DOHH2 (cell line): ENCODE results near the gene COX17.

Source experiments
- EZH2phosphoT487 ChIP-seq: fragments of 200-600 bp; sonication (generic); IDR thresholded peaks from 2 replicates; pipeline ENCODE4 v1.6.1; 2017; ENCODE audit warnings: borderline replicate concordance, mild to moderate bottlenecking, antibody characterized with exemption, low read length, moderate library complexity, mixed read lengths
- TF ChIP-seq, protein P1 (sequence below): fragments of 200-600 bp; sonication (generic); IDR thresholded peaks from one replicate; pipeline ENCODE4 v1.5.1; 2014; ENCODE audit warnings: antibody characterized with exemption, mild to moderate bottlenecking, low read depth, low read length; ENCODE audit not compliant: poor library complexity, severe bottlenecking

DNA sequence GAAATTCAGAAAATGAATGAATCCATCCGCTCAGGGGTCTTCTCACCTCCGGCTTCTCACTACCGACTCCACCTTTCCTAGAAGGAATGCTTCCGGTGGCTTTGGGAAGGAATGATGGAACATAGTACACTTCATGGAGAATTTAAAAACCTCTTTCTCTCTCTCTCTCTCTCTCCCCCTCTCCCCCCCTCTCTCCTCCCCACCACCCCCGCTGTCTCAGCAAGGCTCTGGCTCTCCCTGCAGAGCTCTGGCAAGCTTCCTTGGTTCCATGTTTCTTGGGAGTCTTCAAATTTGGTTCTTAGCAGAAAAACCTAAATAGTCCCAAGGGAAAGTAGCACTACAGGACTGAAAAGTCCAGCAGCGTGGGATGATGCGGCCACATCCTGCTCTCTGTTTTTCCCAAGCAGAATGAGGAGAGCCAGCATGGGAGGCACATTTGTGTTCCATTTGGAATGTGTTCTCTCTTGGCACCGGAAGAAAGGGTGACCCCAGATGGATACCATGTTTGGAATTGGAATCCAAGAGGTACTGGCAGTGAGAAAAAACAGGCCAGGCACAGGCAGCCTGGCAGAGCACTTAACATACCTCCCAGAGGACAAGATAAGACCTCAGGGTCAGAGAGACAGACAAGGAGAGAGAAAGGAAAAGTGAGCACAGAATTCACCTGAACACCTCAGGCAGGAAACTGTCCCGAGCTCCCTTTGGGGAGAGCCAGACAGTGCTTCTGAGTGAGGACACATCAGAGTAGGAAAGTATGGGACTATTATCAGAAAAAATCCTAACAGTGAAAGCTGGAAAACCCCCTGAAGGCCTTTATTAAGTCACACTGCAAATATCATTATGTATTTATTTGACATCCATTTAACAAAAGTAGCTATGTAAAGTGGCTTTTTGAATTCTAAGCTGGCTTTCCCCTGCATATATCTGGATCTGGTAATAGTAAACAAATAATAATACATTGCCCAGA lies 16.4 kb downstream of the COX17 start, which contains the start of gene POPDC2:
- TF ChIP-seq, protein P1, sequence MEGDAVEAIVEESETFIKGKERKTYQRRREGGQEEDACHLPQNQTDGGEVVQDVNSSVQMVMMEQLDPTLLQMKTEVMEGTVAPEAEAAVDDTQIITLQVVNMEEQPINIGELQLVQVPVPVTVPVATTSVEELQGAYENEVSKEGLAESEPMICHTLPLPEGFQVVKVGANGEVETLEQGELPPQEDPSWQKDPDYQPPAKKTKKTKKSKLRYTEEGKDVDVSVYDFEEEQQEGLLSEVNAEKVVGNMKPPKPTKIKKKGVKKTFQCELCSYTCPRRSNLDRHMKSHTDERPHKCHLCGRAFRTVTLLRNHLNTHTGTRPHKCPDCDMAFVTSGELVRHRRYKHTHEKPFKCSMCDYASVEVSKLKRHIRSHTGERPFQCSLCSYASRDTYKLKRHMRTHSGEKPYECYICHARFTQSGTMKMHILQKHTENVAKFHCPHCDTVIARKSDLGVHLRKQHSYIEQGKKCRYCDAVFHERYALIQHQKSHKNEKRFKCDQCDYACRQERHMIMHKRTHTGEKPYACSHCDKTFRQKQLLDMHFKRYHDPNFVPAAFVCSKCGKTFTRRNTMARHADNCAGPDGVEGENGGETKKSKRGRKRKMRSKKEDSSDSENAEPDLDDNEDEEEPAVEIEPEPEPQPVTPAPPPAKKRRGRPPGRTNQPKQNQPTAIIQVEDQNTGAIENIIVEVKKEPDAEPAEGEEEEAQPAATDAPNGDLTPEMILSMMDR: no peak
- no peak for TF ChIP-seq EZH2phosphoT487
